ENCODE measurements around the gene ACSL1.
"Not testable (repeated sequence)": the region's sequence is repeated elsewhere in the genome, so short reads cannot be mapped to it uniquely, and the experiment has no call there.

The ACSL1 gene

GRCh38 chr4:184843984-184844554, 18.3 kb upstream of the ACSL1 start:
- DNase-seq (ENCODE audit: low read depth in 2 of 2), result no peak

GRCh38 chr4:184839075-184839399, 13.3 kb upstream of the ACSL1 start:
- DNase-seq (ENCODE audit: low read depth in 2 of 2), result not testable (repeated sequence)

GRCh38 chr4:184838249-184839074, 12.7 kb upstream of the ACSL1 start:
- no peak for DNase-seq (ENCODE audit: low read depth in 2 of 2)

- DNase-seq (ENCODE audit: low read depth in 2 of 2), result no peak
These were observed 10.8 kb upstream of the ACSL1 start for GRCh38 chr4:184836613-184837012.

- DNase-seq (ENCODE audit: low read depth in 2 of 2), result no peak
These were observed 7.5 kb upstream of the ACSL1 start for GRCh38 chr4:184833046-184833838.

GRCh38 chr4:184831153-184831552, 5.4 kb upstream of the ACSL1 start:
- DNase-seq (ENCODE audit: low read depth in 2 of 2), result no peak

GRCh38 chr4:184826691-184827270, 1.0 kb upstream of the ACSL1 start:
- DNase-seq (ENCODE audit: low read depth in 2 of 2), result no peak

GRCh38 chr4:184825141-184825895, 450 bp downstream of the ACSL1 start:
- peak; percentile 19 to 48 for DNase-seq (ENCODE audit: low read depth in 2 of 2)

GRCh38 chr4:184824776-184825084, 1.0 kb downstream of the ACSL1 start:
- no peak for DNase-seq (ENCODE audit: low read depth in 2 of 2)

- DNase-seq (ENCODE audit: low read depth in 2 of 2), result no peak
These were observed 1.5 kb downstream of the ACSL1 start for GRCh38 chr4:184824081-184824775.

- no peak for DNase-seq (ENCODE audit: low read depth in 2 of 2)
These were observed 2.8 kb downstream of the ACSL1 start for GRCh38 chr4:184823014-184823413.

- no peak for DNase-seq (ENCODE audit: low read depth in 2 of 2)
These were observed 3.4 kb downstream of the ACSL1 start for GRCh38 chr4:184822356-184822755.

GRCh38 chr4:184821242-184821641, 4.5 kb downstream of the ACSL1 start:
- DNase-seq (ENCODE audit: low read depth in 2 of 2), result no peak

- DNase-seq (ENCODE audit: low read depth in 2 of 2), result no peak
These were observed 6.0 kb downstream of the ACSL1 start for GRCh38 chr4:184819786-184820185.

GRCh38 chr4:184818216-184818564, 7.6 kb downstream of the ACSL1 start:
- no peak for DNase-seq (ENCODE audit: low read depth in 2 of 2)

GRCh38 chr4:184817494-184818215, 8.1 kb downstream of the ACSL1 start:
- DNase-seq (ENCODE audit: low read depth in 2 of 2), result no peak

GRCh38 chr4:184816962-184817361, 8.8 kb downstream of the ACSL1 start:
- DNase-seq (ENCODE audit: low read depth in 2 of 2), result no peak

GRCh38 chr4:184815046-184815877, 10.5 kb downstream of the ACSL1 start:
- DNase-seq (ENCODE audit: low read depth in 2 of 2), result no peak

- DNase-seq (ENCODE audit: low read depth in 2 of 2), result no peak
These were observed 11.1 kb downstream of the ACSL1 start for GRCh38 chr4:184814686-184815045.

GRCh38 chr4:184812651-184813181, 13.1 kb downstream of the ACSL1 start:
- no peak for DNase-seq (ENCODE audit: low read depth in 2 of 2)
